Measurements from ENCODE around the gene TTC39C. TPM values are rescaled to one million over a fixed set of nuclear protein-coding genes. Genes with fewer than 3 reads are reported as not detected.

TTC39C gene
- total RNA-seq: 3.3 TPM
- long read RNA-seq, partial matches to known transcripts: 0 of 4 reads
- long read RNA-seq, other reads (novel, unspliced or antisense): 3 of 4 reads

DNA sequence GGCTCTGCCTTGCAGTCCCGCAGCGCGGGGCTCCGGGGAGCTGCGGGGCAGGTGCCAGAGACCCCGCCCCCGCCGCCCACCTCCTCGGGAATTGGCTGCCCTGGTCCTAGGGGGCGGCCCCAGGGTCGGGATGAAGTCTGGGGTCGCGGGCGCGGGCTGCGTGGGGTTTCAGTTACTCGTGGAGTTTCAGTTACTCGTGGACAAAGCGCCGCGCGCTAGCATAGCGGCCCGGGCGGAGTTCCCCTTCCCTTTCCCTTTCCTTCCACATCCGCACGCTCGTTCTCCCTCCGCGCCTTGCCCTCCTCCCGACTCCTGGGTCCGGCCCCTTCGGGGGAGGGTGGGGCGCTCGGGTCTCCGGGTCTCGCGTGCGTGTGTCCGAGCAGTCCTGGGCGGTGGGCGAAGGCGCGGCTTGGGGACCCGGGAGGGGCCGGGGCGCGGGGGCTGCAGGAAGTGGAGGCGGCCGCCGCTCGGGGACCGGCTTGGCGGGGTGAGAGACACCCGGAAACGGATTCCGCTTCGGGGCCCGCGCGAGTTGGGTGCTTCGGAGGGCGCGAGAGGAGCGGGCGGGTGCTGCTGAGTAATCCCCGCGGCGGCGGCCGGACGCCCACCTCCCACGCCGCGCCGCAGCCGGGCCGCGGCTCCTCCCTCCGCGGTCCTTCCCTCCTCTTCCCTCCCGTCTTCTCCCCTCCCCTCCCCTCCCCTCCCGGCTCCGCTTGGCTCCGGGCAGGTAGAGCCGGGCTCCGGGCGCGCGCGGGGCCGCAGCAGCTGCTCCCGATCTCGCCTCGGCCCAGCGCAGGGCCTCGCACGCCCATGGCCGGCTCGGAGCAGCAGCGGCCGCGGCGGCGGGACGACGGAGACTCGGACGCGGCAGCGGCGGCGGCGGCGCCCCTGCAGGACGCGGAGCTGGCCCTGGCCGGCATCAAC is at the start of gene TTC39C:
Gene TTC39C (plus strand): TSS at position 693 of the 924 bp plus-strand sequence. CDS start 118 bp downstream, at position 811.
- DNase-seq (peak; percentile 84), ATAC-seq (ENCODE audit: poor library complexity) (peak; percentile 88)
- intact Hi-C loops (cut with DNase I): no loop called here

DNA sequence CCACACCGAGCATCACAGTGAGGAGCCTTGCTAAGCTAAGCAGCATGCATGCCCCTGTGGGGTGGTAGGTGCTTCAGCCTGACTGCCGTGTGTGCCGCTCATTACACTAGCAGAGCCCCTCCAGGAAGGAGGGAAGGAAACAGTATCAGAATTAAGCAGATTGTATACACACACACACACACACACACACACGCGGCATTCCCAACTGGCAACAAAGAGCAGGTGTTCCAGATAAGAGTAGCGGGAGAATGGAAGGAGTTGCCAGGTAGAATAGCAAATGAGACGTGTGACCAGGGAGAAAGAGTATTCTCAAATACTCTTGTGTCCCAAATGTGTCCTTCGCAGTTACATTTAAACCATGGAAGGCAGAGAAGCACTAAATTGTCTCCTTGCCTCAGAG is 47.6 kb upstream of the TTC39C start:
- intact Hi-C loops (cut with DNase I): loop anchor here (10.0 kb wide), 1 partner anchor 148 kb away; no protein-coding TSS in a partner anchor

DNA sequence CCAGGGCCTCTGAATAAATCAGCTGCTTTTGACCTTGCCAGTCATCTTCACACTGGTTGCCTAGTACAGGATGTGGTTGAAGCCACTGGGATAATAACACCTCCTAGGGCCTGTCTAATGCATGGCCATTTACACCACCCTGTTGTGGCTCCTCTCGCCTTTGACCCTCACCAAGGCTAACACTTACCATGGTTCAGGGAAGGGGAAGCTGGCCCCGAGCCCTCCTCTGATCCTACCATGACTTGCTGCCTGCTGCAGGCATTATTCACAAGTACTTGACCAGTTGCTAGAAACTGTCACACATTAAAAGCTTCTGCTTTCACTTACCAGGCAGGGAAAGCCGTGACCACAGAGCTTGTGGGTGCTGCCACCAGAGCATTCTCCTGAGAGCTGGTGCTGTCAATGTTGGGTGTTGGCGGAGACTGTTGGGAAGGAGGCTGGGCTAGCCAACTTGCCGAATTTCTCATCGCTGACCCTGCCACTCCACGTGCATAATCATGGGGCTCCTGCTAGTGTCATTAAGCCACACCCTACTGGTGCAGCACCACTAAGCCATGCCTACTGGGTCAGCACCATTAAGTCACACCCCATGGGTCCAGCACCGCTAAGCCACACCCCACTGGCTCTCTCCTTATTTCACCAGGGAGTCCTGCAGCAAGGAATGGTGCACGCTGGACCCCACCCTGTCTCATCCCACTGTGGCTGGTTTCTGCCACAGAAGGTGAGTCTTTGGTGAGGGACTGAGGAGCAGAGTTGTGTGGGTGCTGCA is 47.0 kb upstream of the TTC39C start:
- no peak for ATAC-seq (ENCODE audit: poor library complexity)
- no peak for DNase-seq
- intact Hi-C loops (cut with DNase I): loop anchor here (10.0 kb wide), 1 partner anchor 147 kb away; no protein-coding TSS in a partner anchor

More for the DNA sequence above, 47.6 kb upstream of the TTC39C start:
- ATAC-seq (ENCODE audit: poor library complexity) (no peak), DNase-seq (no peak)

- intact Hi-C loops (cut with DNase I): loop anchor here (10.0 kb wide), 1 partner anchor 146 kb away; no protein-coding TSS in a partner anchor
- no peak for ATAC-seq (ENCODE audit: poor library complexity)
- DNase-seq: no peak
Measured at GRCh38 chr18:23968638-23969604, 45.6 kb upstream of the TTC39C start.

GRCh38 chr18:23969664-23970063 is 44.9 kb upstream of the TTC39C start:
- no peak for ATAC-seq (ENCODE audit: poor library complexity)
- intact Hi-C loops (cut with DNase I): loop anchor here (10.0 kb wide), 1 partner anchor 145 kb away; no protein-coding TSS in a partner anchor
- DNase-seq: no peak

- intact Hi-C loops (cut with DNase I): no loop called here
- ATAC-seq (ENCODE audit: poor library complexity): no peak
- DNase-seq: no peak
Measured at GRCh38 chr18:23970161-23971096, 44.1 kb upstream of the TTC39C start.

DNA sequence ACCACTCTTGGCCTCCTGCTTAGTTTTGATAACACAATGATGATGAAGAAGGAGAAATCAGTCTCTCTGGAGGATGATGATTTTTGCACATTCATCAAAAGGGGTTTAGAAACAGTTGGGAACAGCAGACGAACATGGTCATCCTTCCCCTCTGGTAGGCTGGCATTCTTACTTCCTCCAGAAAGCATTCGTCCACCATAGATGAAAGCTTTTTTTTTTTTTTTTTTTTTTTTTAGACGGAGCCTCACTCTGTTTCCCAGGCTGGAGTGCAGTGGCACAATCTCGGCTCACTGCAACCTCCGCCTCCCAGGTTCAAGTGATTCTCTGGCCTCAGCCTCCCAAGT is 43.5 kb upstream of the TTC39C start:
- DNase-seq: no peak
- intact Hi-C loops (cut with DNase I): no loop called here
- ATAC-seq (ENCODE audit: poor library complexity): no peak

GRCh38 chr18:23971666-23972230 is 42.8 kb upstream of the TTC39C start:
- ATAC-seq (ENCODE audit: poor library complexity) (no peak), DNase-seq (no peak)
- intact Hi-C loops (cut with DNase I): no loop called here

DNA sequence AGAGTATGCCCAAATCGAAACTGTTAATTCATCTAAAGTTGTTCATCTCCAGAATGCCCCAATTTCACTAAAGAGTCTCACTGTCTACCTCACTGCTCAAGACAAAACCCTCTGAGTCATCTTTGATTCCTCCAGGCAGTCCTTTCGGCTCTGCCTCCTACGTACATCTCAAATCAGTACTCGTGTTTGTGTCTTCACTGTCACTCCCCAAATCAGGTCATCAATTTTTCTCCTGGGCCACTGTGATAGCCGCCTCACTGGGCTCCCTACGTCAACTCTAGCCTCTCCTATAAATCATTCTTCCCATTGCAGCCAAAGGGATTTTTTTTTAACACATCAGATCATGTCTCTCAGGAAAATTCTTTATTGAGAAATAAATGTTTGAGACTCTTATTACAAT is 42.1 kb upstream of the TTC39C start:
- intact Hi-C loops (cut with DNase I): no loop called here
- ATAC-seq (ENCODE audit: poor library complexity): no peak
- no peak for DNase-seq

DNA sequence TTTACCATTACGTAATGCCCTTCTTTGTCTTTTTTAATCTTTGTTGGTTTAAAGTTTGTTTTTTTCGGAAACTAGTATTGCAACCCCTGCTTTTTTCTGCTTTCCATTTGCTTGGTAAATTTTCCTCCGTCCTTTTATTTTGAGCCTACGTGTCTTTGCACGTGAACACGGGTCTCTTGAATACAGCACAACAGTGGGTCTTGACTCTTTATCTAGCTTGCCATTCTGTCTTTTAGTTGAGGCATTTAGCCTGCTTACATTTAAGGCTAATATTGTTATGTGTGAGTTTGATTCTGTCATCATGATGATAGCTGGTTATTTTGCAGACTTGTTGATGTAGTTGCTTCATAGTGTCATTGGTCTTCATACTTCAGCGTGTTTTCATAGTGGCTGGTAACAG is 37.5 kb upstream of the TTC39C start:
- DNase-seq (no peak), ATAC-seq (ENCODE audit: poor library complexity) (no peak)
- intact Hi-C loops (cut with DNase I): no loop called here

GRCh38 chr18:23977719-23978483 is 36.7 kb upstream of the TTC39C start:
- no peak for DNase-seq
- intact Hi-C loops (cut with DNase I): no loop called here
- ATAC-seq (ENCODE audit: poor library complexity): peak; percentile 58

- intact Hi-C loops (cut with DNase I): no loop called here
- no peak for DNase-seq
- no peak for ATAC-seq (ENCODE audit: poor library complexity)
Measured at GRCh38 chr18:23981369-23981980, 33.1 kb upstream of the TTC39C start.

GRCh38 chr18:23982155-23983079 is 32.1 kb upstream of the TTC39C start:
- ATAC-seq (ENCODE audit: poor library complexity) (peak; percentile 87), DNase-seq (peak; percentile 78)
- intact Hi-C loops (cut with DNase I): no loop called here

GRCh38 chr18:23983112-23983511 is 31.4 kb upstream of the TTC39C start:
- DNase-seq (no peak), ATAC-seq (ENCODE audit: poor library complexity) (no peak)
- intact Hi-C loops (cut with DNase I): no loop called here

Data from Right ventricle myocardium superior (tissue), 1 donor.